Esophagus (tissue), 2 donors: Measurements from ENCODE around the gene CUBN. TPM values are rescaled to one million over a fixed set of nuclear protein-coding genes. Genes with fewer than 3 reads are reported as not detected.

Experiments used
- H3K27ac ChIP-seq, 2 donors: one replicate each; pipeline ENCODE4 v1.5.1; 2013; ENCODE audit warnings: low read depth in 2 of 2, mild to moderate bottlenecking in 2 of 2, inconsistent platforms in 1 of 2, low read length in 1 of 2, moderate library complexity in 1 of 2
- H3K27me3 ChIP-seq, 2 donors: one replicate each; pipeline ENCODE4 v1.6.1; 2013; ENCODE audit warnings: low read length in 2 of 2, control low read depth in 1 of 2, mild to moderate bottlenecking in 1 of 2; ENCODE audit not compliant: insufficient read depth in 2 of 2, control insufficient read depth in 1 of 2
- H3K36me3 ChIP-seq, 2 donors: one replicate each; pipeline ENCODE4 v1.6.1; 2013; ENCODE audit warnings: low read length in 1 of 2; ENCODE audit not compliant: control insufficient read depth in 2 of 2, insufficient read depth in 2 of 2
- H3K4me1 ChIP-seq, 2 donors: one replicate each; pipeline ENCODE4 v1.6.1; 2013; ENCODE audit warnings: low read length in 1 of 2; ENCODE audit not compliant: control insufficient read depth in 2 of 2, insufficient read depth in 2 of 2
- H3K4me3 ChIP-seq, 2 donors: one replicate each; pipeline ENCODE4 v1.5.1; 2013; ENCODE audit warnings: low read length in 2 of 2, mild to moderate bottlenecking in 2 of 2, low read depth in 1 of 2, moderate library complexity in 1 of 2
- H3K9me3 ChIP-seq, 2 donors: one replicate each; pipeline ENCODE4 v1.6.1; 2013; ENCODE audit warnings: mild to moderate bottlenecking in 2 of 2, low read depth in 1 of 2, low read length in 1 of 2, moderate library complexity in 1 of 2; ENCODE audit not compliant: control insufficient read depth in 2 of 2, insufficient read depth in 1 of 2
- WGBS, 2 donors: extraction: QIAGEN DNeasy Blood & Tissue Kit; methylation state at CpG; one replicate each; pipeline ENCODE4 v1.1.7; 2013; 5-methylcytosine and 5-hydroxymethylcytosine counted together
- polyA plus RNA-seq, 2 donors: library from polyadenylated mRNA; stranded (reverse); fragments of 200-250 nt; gene quantifications; one replicate each; pipeline ENCODE4 v1.2.3, GENCODE V29; 2013
- donor health status: healthy with polysubstance abuse.
- donor health status: Bipolar disorder and iron deficiency.

CUBN gene
- polyA plus RNA-seq, 2 donors, result 0.16 to 0.22 TPM

DNA sequence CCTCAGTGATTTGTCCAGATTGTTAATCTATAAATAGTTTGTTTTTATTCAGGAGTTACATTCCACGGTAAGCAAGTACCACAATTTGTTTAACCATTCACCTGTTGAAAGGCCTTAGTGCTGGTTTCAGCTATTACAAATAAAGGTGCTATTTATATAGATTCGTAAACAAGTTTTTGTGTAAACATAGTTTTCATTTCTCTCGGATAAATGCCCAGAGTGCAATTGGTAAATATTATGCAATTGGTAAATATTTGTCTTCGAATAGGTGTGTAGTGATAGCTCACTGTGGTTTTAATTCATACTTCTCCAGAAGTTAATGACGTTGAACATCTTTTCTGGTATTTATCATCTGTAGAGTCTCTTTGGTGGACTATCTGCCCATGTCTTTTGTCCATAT is 235.9 kb downstream of the CUBN start:
- no peak overlapping the region for H3K4me3 ChIP-seq
- no peak overlapping the region for H3K27ac ChIP-seq
- WGBS, 2 donors, result 43 to 48% methylated on average over 5 of the region's 5 CpGs
- no peaks in the 10 kb centered on the region for H3K4me1 ChIP-seq
- no peaks in the 10 kb centered on the region for H3K36me3 ChIP-seq
- no peaks in the 10 kb centered on the region for H3K27me3 ChIP-seq
- peaks cover 0 to 2% of the 10 kb centered on the region in 2 donors for H3K9me3 ChIP-seq

GRCh38 chr10:16891375-16892313 is 238.0 kb downstream of the CUBN start:
- Histone ChIP-seq H3K4me3 (no peak overlapping the region), H3K27ac (no peak overlapping the region), H3K27me3 (no peaks in the 10 kb centered on the region), H3K9me3 (no peaks in the 10 kb centered on the region), H3K36me3 (no peaks in the 10 kb centered on the region), H3K4me1 (no peaks in the 10 kb centered on the region)
- 37 to 42% methylated on average over 12 of the region's 12 CpGs for WGBS, 2 donors

DNA sequence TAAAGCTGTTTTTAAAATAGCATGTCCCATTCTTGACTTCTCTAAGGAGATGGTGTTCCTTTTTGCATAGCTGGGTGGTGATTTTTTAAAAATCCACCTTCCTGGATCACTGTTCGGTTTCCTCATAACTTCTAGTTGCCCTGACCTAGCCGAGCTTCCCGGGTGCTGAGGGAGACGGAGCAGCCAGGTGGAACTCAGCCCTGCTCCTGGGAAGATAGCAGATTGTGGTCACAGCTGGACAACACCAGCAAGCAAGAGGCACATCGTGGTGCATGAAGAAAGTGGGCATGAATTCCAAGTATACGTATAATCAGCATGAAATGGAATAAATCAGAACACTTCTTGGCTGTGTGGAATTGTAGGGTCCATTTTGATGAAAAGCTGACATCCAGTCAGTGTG is 238.9 kb downstream of the CUBN start:
- H3K4me3 ChIP-seq, result no peak overlapping the region
- no peaks in the 10 kb centered on the region for H3K4me1 ChIP-seq
- H3K27ac ChIP-seq, result no peak overlapping the region
- no peaks in the 10 kb centered on the region for H3K27me3 ChIP-seq
- no peaks in the 10 kb centered on the region for H3K36me3 ChIP-seq
- no peaks in the 10 kb centered on the region for H3K9me3 ChIP-seq
- WGBS, 2 donors, result 78 to 89% methylated on average over 6 of the region's 6 CpGs

DNA sequence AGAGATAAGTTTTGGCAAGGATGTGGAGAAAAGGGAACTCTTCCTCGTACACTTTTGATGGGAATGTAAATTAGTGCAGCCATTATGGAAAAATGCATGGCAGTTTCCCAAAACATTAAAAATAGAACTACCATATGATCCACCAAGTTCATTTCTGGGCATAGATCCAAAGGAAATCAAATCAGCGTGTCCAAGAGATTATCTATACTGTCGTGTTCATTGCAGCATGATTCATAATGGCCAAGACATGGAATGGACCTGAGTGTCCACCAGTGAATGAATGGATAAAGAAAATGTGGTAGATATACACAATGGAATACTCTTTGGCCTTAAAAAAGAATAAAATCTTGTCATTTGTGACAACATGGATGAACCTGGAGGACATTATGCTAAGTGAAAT is 242.0 kb downstream of the CUBN start:
- Histone ChIP-seq H3K4me1 (no peaks in the 10 kb centered on the region), H3K9me3 (no peaks in the 10 kb centered on the region), H3K27ac (no peak overlapping the region), H3K36me3 (no peaks in the 10 kb centered on the region), H3K4me3 (no peak overlapping the region), H3K27me3 (no peaks in the 10 kb centered on the region)
- WGBS, 2 donors, result 27 to 32% methylated on average over 3 of the region's 3 CpGs

- Histone ChIP-seq H3K4me1 (no peaks in the 10 kb centered on the region), H3K27me3 (no peaks in the 10 kb centered on the region), H3K36me3 (no peaks in the 10 kb centered on the region), H3K9me3 (no peaks in the 10 kb centered on the region), H3K27ac (no peak overlapping the region), H3K4me3 (no peak overlapping the region)
- WGBS, 2 donors, result 52 to 65% methylated on average over 2 of the region's 2 CpGs
Observed at GRCh38 chr10:16886031-16886430, 243.6 kb downstream of the CUBN start.

GRCh38 chr10:16884497-16884896 is 245.1 kb downstream of the CUBN start:
- Histone ChIP-seq H3K9me3 (no peaks in the 10 kb centered on the region), H3K4me3 (no peak overlapping the region), H3K27ac (no peak overlapping the region), H3K4me1 (no peaks in the 10 kb centered on the region), H3K36me3 (no peaks in the 10 kb centered on the region), H3K27me3 (no peaks in the 10 kb centered on the region)
- 94 to 95% methylated on average over 2 of the region's 2 CpGs for WGBS, 2 donors

- Histone ChIP-seq H3K4me3 (no peak overlapping the region), H3K36me3 (no peaks in the 10 kb centered on the region), H3K4me1 (no peaks in the 10 kb centered on the region), H3K9me3 (no peaks in the 10 kb centered on the region), H3K27me3 (no peaks in the 10 kb centered on the region), H3K27ac (no peak overlapping the region)
- WGBS, 2 donors, result 78 to 84% methylated on average over 4 of the region's 4 CpGs
Observed at GRCh38 chr10:16883084-16883483, 246.5 kb downstream of the CUBN start.

- peaks cover 0 to 4% of the 10 kb centered on the region in 2 donors for H3K36me3 ChIP-seq
- H3K4me1 ChIP-seq, result no peaks in the 10 kb centered on the region
- H3K27me3 ChIP-seq, result no peaks in the 10 kb centered on the region
- 81 to 85% methylated on average over 3 of the region's 3 CpGs for WGBS, 2 donors
- peaks cover 0 to 2% of the 10 kb centered on the region in 2 donors for H3K9me3 ChIP-seq
- no peak overlapping the region for H3K4me3 ChIP-seq
- no peak overlapping the region for H3K27ac ChIP-seq
Observed at GRCh38 chr10:16870331-16870730, 259.3 kb downstream of the CUBN start.

DNA sequence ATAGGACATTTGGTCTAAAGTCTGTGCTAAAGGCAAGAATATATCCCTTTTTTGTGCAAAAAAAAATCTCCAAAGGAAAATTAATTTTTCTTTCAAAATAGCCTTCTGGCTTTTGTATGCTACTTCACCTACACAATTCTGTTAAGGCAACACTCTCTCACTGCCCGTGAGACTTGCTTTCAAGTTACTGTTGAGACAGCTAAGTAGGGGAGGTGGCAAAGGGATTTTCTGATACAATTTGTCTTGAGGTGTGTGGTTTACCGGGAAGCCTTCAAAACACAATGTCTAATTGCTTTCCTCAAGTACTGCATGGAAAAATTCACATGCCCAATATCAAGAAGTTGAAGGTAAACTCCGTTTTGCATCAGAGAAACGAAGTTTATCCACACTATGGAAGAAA is 261.6 kb downstream of the CUBN start:
- no peaks in the 10 kb centered on the region for H3K4me1 ChIP-seq
- H3K27ac ChIP-seq, result no peak overlapping the region
- H3K9me3 ChIP-seq, result peaks cover 0 to 2% of the 10 kb centered on the region in 2 donors
- no peak overlapping the region for H3K4me3 ChIP-seq
- WGBS, 2 donors, result 57 to 67% methylated on average over 4 of the region's 4 CpGs
- peaks cover 0 to 3% of the 10 kb centered on the region in 2 donors for H3K36me3 ChIP-seq
- H3K27me3 ChIP-seq, result no peaks in the 10 kb centered on the region

DNA sequence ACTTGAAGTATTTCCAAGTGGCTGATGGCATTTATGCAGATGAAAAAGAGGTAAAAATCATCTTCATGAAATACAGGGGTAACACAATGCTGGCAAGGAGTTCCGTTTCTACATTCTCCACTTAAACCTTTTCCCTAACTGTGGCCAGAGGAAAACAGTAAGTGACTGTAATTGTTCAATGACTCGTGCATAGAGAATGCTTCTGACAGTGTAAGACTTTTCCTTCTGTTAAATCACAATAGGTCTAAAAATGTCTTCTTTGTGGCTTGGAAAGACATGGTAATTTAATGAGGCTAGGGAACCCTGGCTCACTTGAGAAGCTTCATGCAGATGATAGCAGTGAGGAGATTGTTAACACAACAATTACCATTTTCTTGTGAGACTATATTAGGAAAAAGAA is 262.1 kb downstream of the CUBN start:
- H3K4me1 ChIP-seq, result no peaks in the 10 kb centered on the region
- WGBS, 2 donors, result 24 to 38% methylated on average over 2 of the region's 2 CpGs
- H3K36me3 ChIP-seq, result no peaks in the 10 kb centered on the region
- no peak overlapping the region for H3K4me3 ChIP-seq
- H3K9me3 ChIP-seq, result peaks cover 0 to 2% of the 10 kb centered on the region in 2 donors
- no peak overlapping the region for H3K27ac ChIP-seq
- H3K27me3 ChIP-seq, result no peaks in the 10 kb centered on the region
